Osteoblast (primary cell): ENCODE data around the gene JARID2. TPM values are rescaled to one million over a fixed set of nuclear protein-coding genes. Genes with fewer than 3 reads are reported as not detected.

Experiments used
- DNase-seq: peaks from one replicate; pipeline ENCODE4 v3.0.0; 2011; ENCODE audit warnings: low spot score, mixed read lengths; ENCODE audit not compliant: insufficient read length; ENCODE audit errors: missing footprints
- H2AFZ ChIP-seq: 2 replicates; pipeline ENCODE4 v1.6.0; 2011; ENCODE audit warnings: mild to moderate bottlenecking, low read length
- H3K27ac ChIP-seq: 2 replicates; pipeline ENCODE4 v1.5.1; 2011; ENCODE audit warnings: mild to moderate bottlenecking, low read depth, low read length, moderate library complexity
- H3K27me3 ChIP-seq: 2 replicates; pipeline ENCODE4 v1.6.0; 2012; ENCODE audit warnings: mild to moderate bottlenecking, control low read depth, inconsistent platforms, low read length, moderate library complexity; ENCODE audit not compliant: insufficient read depth
- H3K36me3 ChIP-seq: 2 replicates; pipeline ENCODE4 v1.5.1; 2011; ENCODE audit warnings: mild to moderate bottlenecking, low read length, control low read depth, moderate library complexity; ENCODE audit not compliant: insufficient read depth
- H3K4me1 ChIP-seq: 2 replicates; pipeline ENCODE4 v1.5.1; 2011; ENCODE audit warnings: mild to moderate bottlenecking, low read length, control low read depth, moderate library complexity; ENCODE audit not compliant: insufficient read depth
- H3K4me2 ChIP-seq: 2 replicates; pipeline ENCODE4 v1.6.0; 2011; ENCODE audit warnings: mild to moderate bottlenecking, low read length; ENCODE audit not compliant: insufficient read depth
- H3K4me3 ChIP-seq: fragments of 200-600 bp; sonication (generic); 3 replicates; pipeline ENCODE4 v1.5.1; 2012; ENCODE audit warnings: mild to moderate bottlenecking, low read length, inconsistent platforms; ENCODE audit not compliant: insufficient read depth
- H3K79me2 ChIP-seq: 2 replicates; pipeline ENCODE4 v1.6.0; 2012; ENCODE audit warnings: mild to moderate bottlenecking, low read length, control low read depth, inconsistent platforms; ENCODE audit not compliant: insufficient read depth
- H3K9me3 ChIP-seq: 2 replicates; pipeline ENCODE4 v1.5.1; 2011; ENCODE audit warnings: low read depth, low read length, control low read depth
- H4K20me1 ChIP-seq: 2 replicates; pipeline ENCODE4 v1.6.0; 2012; ENCODE audit warnings: mild to moderate bottlenecking, low read length, control low read depth; ENCODE audit not compliant: insufficient read depth
- total RNA-seq: library from RNA; depleted of rRNA; stranded (reverse); fragments of >200 nt; gene quantifications from 2 replicates; pipeline ENCODE4 v1.2.3, GENCODE V29; 2012
- TF ChIP-seq, protein P1 (sequence below): IDR thresholded peaks from 2 replicates; pipeline ENCODE4 v1.5.1; 2011; ENCODE audit warnings: mild to moderate bottlenecking, low read depth, low read length, moderate library complexity; ENCODE audit errors: extremely low read depth

JARID2 gene
- total RNA-seq, 1 donor, result 10.5 TPM

DNA sequence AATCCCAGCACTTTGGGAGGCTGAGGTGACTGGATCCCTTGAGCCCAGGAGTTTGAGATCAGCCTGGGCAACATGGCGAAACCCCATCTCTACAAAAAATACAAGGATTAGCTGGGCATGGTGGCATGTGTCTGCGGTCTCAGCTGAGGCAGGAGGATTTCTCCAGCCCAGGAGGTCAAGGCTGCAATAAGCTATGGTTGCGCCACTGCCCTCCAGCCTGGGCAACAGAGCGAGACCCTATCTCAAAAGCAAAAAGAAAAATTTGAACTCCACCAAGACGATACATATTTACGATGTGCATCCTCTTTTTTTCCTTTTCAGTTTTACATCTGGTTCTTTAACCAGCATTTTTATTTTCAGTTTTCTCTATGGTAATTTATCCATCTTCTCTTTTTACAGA lies 162.1 kb downstream of the JARID2 start:
- H3K27ac ChIP-seq, result no peak overlapping the region
- H3K79me2 ChIP-seq, result peaks cover 70% of the 10 kb centered on the region
- H3K4me3 ChIP-seq, result no peak overlapping the region
- no peak overlapping the region for H2AFZ ChIP-seq
- H3K4me1 ChIP-seq, result no peaks in the 10 kb centered on the region
- peaks cover 3% of the 10 kb centered on the region for H3K36me3 ChIP-seq
- no peaks in the 10 kb centered on the region for H3K9me3 ChIP-seq
- TF ChIP-seq, protein P1, sequence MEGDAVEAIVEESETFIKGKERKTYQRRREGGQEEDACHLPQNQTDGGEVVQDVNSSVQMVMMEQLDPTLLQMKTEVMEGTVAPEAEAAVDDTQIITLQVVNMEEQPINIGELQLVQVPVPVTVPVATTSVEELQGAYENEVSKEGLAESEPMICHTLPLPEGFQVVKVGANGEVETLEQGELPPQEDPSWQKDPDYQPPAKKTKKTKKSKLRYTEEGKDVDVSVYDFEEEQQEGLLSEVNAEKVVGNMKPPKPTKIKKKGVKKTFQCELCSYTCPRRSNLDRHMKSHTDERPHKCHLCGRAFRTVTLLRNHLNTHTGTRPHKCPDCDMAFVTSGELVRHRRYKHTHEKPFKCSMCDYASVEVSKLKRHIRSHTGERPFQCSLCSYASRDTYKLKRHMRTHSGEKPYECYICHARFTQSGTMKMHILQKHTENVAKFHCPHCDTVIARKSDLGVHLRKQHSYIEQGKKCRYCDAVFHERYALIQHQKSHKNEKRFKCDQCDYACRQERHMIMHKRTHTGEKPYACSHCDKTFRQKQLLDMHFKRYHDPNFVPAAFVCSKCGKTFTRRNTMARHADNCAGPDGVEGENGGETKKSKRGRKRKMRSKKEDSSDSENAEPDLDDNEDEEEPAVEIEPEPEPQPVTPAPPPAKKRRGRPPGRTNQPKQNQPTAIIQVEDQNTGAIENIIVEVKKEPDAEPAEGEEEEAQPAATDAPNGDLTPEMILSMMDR, result no peak
- no peak overlapping the region for H3K4me2 ChIP-seq
- H4K20me1 ChIP-seq, result peaks cover 35% of the 10 kb centered on the region
- H3K27me3 ChIP-seq, result no peaks in the 10 kb centered on the region
- no peak for DNase-seq

DNA sequence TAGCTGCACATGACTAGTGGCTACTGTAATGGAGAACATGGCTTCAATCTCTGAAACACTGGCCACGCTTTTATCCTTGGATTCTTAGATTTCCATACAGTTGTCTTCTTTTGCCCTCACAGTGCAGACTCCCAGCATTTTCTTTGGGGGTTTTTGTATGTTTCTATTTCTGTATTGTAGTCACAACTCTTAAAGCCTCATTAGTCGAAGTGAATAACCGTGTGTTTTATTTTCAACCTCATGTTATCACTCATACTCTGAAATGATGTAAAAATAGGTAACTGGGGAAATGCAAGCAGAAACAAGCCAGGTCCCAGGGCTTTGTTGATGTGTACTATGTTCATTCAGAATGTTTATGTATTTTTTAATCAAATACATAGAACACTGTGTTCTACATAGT lies 162.9 kb downstream of the JARID2 start:
- no peak overlapping the region for H2AFZ ChIP-seq

GRCh38 chr6:15409301-15410125 lies 163.6 kb downstream of the JARID2 start:
- peaks cover 3% of the 10 kb centered on the region for H3K36me3 ChIP-seq
- no peaks in the 10 kb centered on the region for H3K9me3 ChIP-seq
- H3K4me2 ChIP-seq, result no peak overlapping the region
- H2AFZ ChIP-seq, result no peak overlapping the region
- H3K4me1 ChIP-seq, result peaks cover 10% of the 10 kb centered on the region
- H3K27me3 ChIP-seq, result no peaks in the 10 kb centered on the region
- DNase-seq, result no peak
- no peak overlapping the region for H3K4me3 ChIP-seq
- peaks cover 56% of the 10 kb centered on the region for H3K79me2 ChIP-seq
- no peak overlapping the region for H3K27ac ChIP-seq
- TF ChIP-seq, protein P1, result no peak
- H4K20me1 ChIP-seq, result peaks cover 35% of the 10 kb centered on the region

More for the DNA sequence above, 162.9 kb downstream of the JARID2 start:
- H3K27me3 ChIP-seq, result no peaks in the 10 kb centered on the region
- no peak overlapping the region for H3K4me2 ChIP-seq
- H3K4me1 ChIP-seq, result peaks cover 7% of the 10 kb centered on the region
- H3K27ac ChIP-seq, result no peak overlapping the region
- no peak overlapping the region for H3K4me3 ChIP-seq
- peaks cover 35% of the 10 kb centered on the region for H4K20me1 ChIP-seq
- H3K36me3 ChIP-seq, result peaks cover 3% of the 10 kb centered on the region
- peaks cover 62% of the 10 kb centered on the region for H3K79me2 ChIP-seq
- no peak for DNase-seq
- TF ChIP-seq, protein P1, result no peak
- no peaks in the 10 kb centered on the region for H3K9me3 ChIP-seq

GRCh38 chr6:15410126-15410391 lies 164.2 kb downstream of the JARID2 start:
- H3K4me2 ChIP-seq, result no peak overlapping the region
- H3K27me3 ChIP-seq, result no peaks in the 10 kb centered on the region
- no peak overlapping the region for H3K4me3 ChIP-seq
- DNase-seq, result no peak
- H3K36me3 ChIP-seq, result peaks cover 3% of the 10 kb centered on the region
- H2AFZ ChIP-seq, result no peak overlapping the region
- peaks cover 10% of the 10 kb centered on the region for H3K4me1 ChIP-seq
- no peak overlapping the region for H3K27ac ChIP-seq
- H4K20me1 ChIP-seq, result peaks cover 35% of the 10 kb centered on the region
- TF ChIP-seq, protein P1, result no peak
- H3K79me2 ChIP-seq, result peaks cover 51% of the 10 kb centered on the region
- no peaks in the 10 kb centered on the region for H3K9me3 ChIP-seq
